Stimulated activated CD8-positive, alpha-beta memory T cell treated with anti-CD3 and anti-CD28 coated beads, Interleukin-12 subunit alpha, Interleukin-12 subunit beta, amount 100 ng/mL, for 24 hours (primary cell): Measurements from ENCODE around the gene GSG1L.

ENCODE experiments used
- DNase-seq: peaks from one replicate; pipeline ENCODE4 v3.0.0-alpha.2; 2020; ENCODE audit errors: extremely low read depth

The GSG1L gene

GRCh38 chr16:28091656-28092055, 28.1 kb upstream of the GSG1L start:
- no peak for DNase-seq

GRCh38 chr16:28090646-28091377, 27.3 kb upstream of the GSG1L start:
- DNase-seq = no peak

GRCh38 chr16:28089992-28090365, 26.5 kb upstream of the GSG1L start:
- DNase-seq = no peak

- DNase-seq = no peak
These were observed 25.9 kb upstream of the GSG1L start for GRCh38 chr16:28089205-28089991.

GRCh38 chr16:28087675-28088300, 24.3 kb upstream of the GSG1L start:
- DNase-seq = no peak

GRCh38 chr16:28087140-28087660, 23.7 kb upstream of the GSG1L start:
- DNase-seq = no peak

GRCh38 chr16:28086186-28087139, 22.9 kb upstream of the GSG1L start:
- no peak for DNase-seq

- no peak for DNase-seq
These were observed 22.1 kb upstream of the GSG1L start for GRCh38 chr16:28085389-28086171.

GRCh38 chr16:28084209-28084608, 20.7 kb upstream of the GSG1L start:
- no peak for DNase-seq

- no peak for DNase-seq
These were observed 19.1 kb upstream of the GSG1L start for GRCh38 chr16:28082624-28083023.

GRCh38 chr16:28081391-28081968, 18.0 kb upstream of the GSG1L start:
- no peak for DNase-seq

GRCh38 chr16:28078261-28078660, 14.7 kb upstream of the GSG1L start:
- DNase-seq = no peak

- no peak for DNase-seq
These were observed 10.3 kb upstream of the GSG1L start for GRCh38 chr16:28073836-28074235.

GRCh38 chr16:28072087-28072486, 8.6 kb upstream of the GSG1L start:
- DNase-seq = no peak

- no peak for DNase-seq
These were observed 6.7 kb upstream of the GSG1L start for GRCh38 chr16:28069971-28070794.

- DNase-seq = no peak
These were observed 5.5 kb upstream of the GSG1L start for GRCh38 chr16:28068976-28069375.

- DNase-seq = no peak
These were observed 4.3 kb upstream of the GSG1L start for GRCh38 chr16:28067604-28068379.

GRCh38 chr16:28064706-28065249, 1.3 kb upstream of the GSG1L start:
- no peak for DNase-seq
